ENCODE data around the gene DEDD.

DNA sequence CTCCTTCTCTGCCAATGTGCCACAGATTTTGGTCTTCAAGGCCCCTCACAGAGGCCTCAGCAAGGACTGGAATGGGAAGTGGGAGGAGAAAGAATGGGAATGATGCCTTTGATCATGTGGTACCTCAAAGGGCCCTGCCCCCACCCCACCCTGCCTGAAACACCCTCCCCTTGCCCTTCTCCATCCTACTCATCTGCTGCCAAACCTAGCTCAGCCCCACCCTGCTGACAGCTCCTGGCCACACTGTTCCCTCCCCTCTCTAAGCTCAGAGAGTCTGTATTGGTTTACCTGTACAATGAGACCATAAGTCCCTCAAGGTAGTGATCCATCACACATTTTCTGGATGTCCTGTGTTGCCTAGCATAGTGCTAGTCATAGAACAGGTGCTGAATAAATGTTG is 56.1 kb downstream of the DEDD start:
- TF ChIP-seq, protein P1, sequence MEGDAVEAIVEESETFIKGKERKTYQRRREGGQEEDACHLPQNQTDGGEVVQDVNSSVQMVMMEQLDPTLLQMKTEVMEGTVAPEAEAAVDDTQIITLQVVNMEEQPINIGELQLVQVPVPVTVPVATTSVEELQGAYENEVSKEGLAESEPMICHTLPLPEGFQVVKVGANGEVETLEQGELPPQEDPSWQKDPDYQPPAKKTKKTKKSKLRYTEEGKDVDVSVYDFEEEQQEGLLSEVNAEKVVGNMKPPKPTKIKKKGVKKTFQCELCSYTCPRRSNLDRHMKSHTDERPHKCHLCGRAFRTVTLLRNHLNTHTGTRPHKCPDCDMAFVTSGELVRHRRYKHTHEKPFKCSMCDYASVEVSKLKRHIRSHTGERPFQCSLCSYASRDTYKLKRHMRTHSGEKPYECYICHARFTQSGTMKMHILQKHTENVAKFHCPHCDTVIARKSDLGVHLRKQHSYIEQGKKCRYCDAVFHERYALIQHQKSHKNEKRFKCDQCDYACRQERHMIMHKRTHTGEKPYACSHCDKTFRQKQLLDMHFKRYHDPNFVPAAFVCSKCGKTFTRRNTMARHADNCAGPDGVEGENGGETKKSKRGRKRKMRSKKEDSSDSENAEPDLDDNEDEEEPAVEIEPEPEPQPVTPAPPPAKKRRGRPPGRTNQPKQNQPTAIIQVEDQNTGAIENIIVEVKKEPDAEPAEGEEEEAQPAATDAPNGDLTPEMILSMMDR (IDR thresholded peaks at IDR 0.05): no peak
- TF ChIP-seq, protein P2, sequence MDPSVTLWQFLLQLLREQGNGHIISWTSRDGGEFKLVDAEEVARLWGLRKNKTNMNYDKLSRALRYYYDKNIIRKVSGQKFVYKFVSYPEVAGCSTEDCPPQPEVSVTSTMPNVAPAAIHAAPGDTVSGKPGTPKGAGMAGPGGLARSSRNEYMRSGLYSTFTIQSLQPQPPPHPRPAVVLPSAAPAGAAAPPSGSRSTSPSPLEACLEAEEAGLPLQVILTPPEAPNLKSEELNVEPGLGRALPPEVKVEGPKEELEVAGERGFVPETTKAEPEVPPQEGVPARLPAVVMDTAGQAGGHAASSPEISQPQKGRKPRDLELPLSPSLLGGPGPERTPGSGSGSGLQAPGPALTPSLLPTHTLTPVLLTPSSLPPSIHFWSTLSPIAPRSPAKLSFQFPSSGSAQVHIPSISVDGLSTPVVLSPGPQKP (IDR thresholded peaks at IDR 0.05; ENCODE audit: low read depth, low read length): no peak
- no peak for TF ChIP-seq CEBPB (IDR thresholded peaks at IDR 0.05)
- TF ChIP-seq POLR2A (IDR thresholded peaks at IDR 0.05; ENCODE audit: low read length): no peak
- TF ChIP-seq, protein P3, sequence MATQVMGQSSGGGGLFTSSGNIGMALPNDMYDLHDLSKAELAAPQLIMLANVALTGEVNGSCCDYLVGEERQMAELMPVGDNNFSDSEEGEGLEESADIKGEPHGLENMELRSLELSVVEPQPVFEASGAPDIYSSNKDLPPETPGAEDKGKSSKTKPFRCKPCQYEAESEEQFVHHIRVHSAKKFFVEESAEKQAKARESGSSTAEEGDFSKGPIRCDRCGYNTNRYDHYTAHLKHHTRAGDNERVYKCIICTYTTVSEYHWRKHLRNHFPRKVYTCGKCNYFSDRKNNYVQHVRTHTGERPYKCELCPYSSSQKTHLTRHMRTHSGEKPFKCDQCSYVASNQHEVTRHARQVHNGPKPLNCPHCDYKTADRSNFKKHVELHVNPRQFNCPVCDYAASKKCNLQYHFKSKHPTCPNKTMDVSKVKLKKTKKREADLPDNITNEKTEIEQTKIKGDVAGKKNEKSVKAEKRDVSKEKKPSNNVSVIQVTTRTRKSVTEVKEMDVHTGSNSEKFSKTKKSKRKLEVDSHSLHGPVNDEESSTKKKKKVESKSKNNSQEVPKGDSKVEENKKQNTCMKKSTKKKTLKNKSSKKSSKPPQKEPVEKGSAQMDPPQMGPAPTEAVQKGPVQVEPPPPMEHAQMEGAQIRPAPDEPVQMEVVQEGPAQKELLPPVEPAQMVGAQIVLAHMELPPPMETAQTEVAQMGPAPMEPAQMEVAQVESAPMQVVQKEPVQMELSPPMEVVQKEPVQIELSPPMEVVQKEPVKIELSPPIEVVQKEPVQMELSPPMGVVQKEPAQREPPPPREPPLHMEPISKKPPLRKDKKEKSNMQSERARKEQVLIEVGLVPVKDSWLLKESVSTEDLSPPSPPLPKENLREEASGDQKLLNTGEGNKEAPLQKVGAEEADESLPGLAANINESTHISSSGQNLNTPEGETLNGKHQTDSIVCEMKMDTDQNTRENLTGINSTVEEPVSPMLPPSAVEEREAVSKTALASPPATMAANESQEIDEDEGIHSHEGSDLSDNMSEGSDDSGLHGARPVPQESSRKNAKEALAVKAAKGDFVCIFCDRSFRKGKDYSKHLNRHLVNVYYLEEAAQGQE (IDR thresholded peaks at IDR 0.05): no peak
- no peak for TF ChIP-seq HDAC2 (IDR thresholded peaks at IDR 0.05)
- no peak for TF ChIP-seq NR3C1 (IDR thresholded peaks at IDR 0.05)
- TF ChIP-seq ESRRA (IDR thresholded peaks at IDR 0.05; ENCODE audit: borderline replicate concordance, low read length): no peak
- TF ChIP-seq, protein P4, sequence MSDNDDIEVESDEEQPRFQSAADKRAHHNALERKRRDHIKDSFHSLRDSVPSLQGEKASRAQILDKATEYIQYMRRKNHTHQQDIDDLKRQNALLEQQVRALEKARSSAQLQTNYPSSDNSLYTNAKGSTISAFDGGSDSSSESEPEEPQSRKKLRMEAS (IDR thresholded peaks at IDR 0.05): no peak

Data from A549 (cell line).